ENCODE measurements around the gene LRP6. TPM values are rescaled to one million over a fixed set of nuclear protein-coding genes. Genes with fewer than 3 reads are reported as not detected.
"Not testable (repeated sequence)": the region's sequence is repeated elsewhere in the genome, so short reads cannot be mapped to it uniquely, and the experiment has no call there.

LRP6 gene
- total RNA-seq, 2 donors from 2014 or later = 20.9 to 30.3 TPM

- DNase-seq (no peak), ATAC-seq (no peak)
- intact Hi-C loops (cut with DNase I) = no loop called here
Measured at GRCh38 chr12:12147111-12147510, 119.7 kb downstream of the LRP6 start.

- ATAC-seq; DNase-seq; intact Hi-C loops (cut with DNase I): not testable (repeated sequence)
Measured at GRCh38 chr12:12144531-12144930, 122.3 kb downstream of the LRP6 start.

GRCh38 chr12:12141000-12141399 lies 125.8 kb downstream of the LRP6 start:
- ATAC-seq (no peak), DNase-seq (no peak)
- intact Hi-C loops (cut with DNase I) = no loop called here

- ATAC-seq (no peak), DNase-seq (no peak)
- intact Hi-C loops (cut with DNase I) = no loop called here
Measured at GRCh38 chr12:12138203-12139154, 128.4 kb downstream of the LRP6 start.

GRCh38 chr12:12133785-12134184 lies 133.1 kb downstream of the LRP6 start:
- ATAC-seq (no peak), DNase-seq (no peak)
- intact Hi-C loops (cut with DNase I) = no loop called here

GRCh38 chr12:12133259-12133658 lies 133.6 kb downstream of the LRP6 start:
- DNase-seq (no peak), ATAC-seq (no peak)
- intact Hi-C loops (cut with DNase I) = no loop called here

- intact Hi-C loops (cut with DNase I) = loop anchor here in 1 of 2 donors (5.0 kb wide), 1 partner anchor 169 kb away; no protein-coding TSS in a partner anchor
- DNase-seq (no peak), ATAC-seq (no peak)
Measured at GRCh38 chr12:12128670-12129069, 138.2 kb downstream of the LRP6 start.

GRCh38 chr12:12127304-12127703 lies 139.5 kb downstream of the LRP6 start:
- DNase-seq (no peak), ATAC-seq (no peak)
- intact Hi-C loops (cut with DNase I) = loop anchor here in 1 of 2 donors (5.0 kb wide), 1 partner anchor 170 kb away; no protein-coding TSS in a partner anchor

- no peak for ATAC-seq
- no peak for DNase-seq
- intact Hi-C loops (cut with DNase I) = loop anchor here in 1 of 2 donors (5.0 kb wide), 1 partner anchor 171 kb away; no protein-coding TSS in a partner anchor
Measured at GRCh38 chr12:12126551-12126950, 140.3 kb downstream of the LRP6 start.

GRCh38 chr12:12123036-12123604 lies 143.7 kb downstream of the LRP6 start:
- no peak for DNase-seq
- no peak for ATAC-seq
- intact Hi-C loops (cut with DNase I) = no loop called here

- intact Hi-C loops (cut with DNase I) = no loop called here
- no peak for ATAC-seq
Measured at GRCh38 chr12:12121061-12121460, 145.8 kb downstream of the LRP6 start.

GRCh38 chr12:12116677-12117076 lies 150.2 kb downstream of the LRP6 start:
- no peak for ATAC-seq
- no peak for DNase-seq
- intact Hi-C loops (cut with DNase I) = no loop called here

More at GRCh38 chr12:12121061-12121460, 145.8 kb downstream of the LRP6 start:
- no peak for DNase-seq

- ATAC-seq (no peak), DNase-seq (no peak)
- intact Hi-C loops (cut with DNase I) = no loop called here
Measured at GRCh38 chr12:12115514-12115913, 151.3 kb downstream of the LRP6 start.

- intact Hi-C loops (cut with DNase I); DNase-seq: not testable (repeated sequence)
Measured at GRCh38 chr12:12110923-12111555, 155.8 kb downstream of the LRP6 start.

GRCh38 chr12:12108441-12109058 lies 158.3 kb downstream of the LRP6 start:
- intact Hi-C loops (cut with DNase I) = no loop called here
- DNase-seq (no peak), ATAC-seq (no peak)

More at GRCh38 chr12:12110923-12111555, 155.8 kb downstream of the LRP6 start:
- ATAC-seq = not testable (repeated sequence)

GRCh38 chr12:12107678-12108077 lies 159.2 kb downstream of the LRP6 start:
- no peak for ATAC-seq
- intact Hi-C loops (cut with DNase I) = no loop called here
- no peak for DNase-seq

GRCh38 chr12:12099102-12099501 lies 167.7 kb downstream of the LRP6 start:
- intact Hi-C loops (cut with DNase I) = no loop called here
- peak in 1 of 2 donors; percentile 33 for ATAC-seq
- no peak for DNase-seq

GRCh38 chr12:12098691-12099015 lies 168.2 kb downstream of the LRP6 start:
- no peak for ATAC-seq
- intact Hi-C loops (cut with DNase I) = no loop called here
- no peak for DNase-seq

- ATAC-seq (no peak), DNase-seq (no peak)
- intact Hi-C loops (cut with DNase I) = no loop called here
Measured at GRCh38 chr12:12097891-12098690, 168.8 kb downstream of the LRP6 start.

Data from left cardiac atrium (tissue), 4 donors.